WTC11 (cell line): Measurements from ENCODE around the gene NECAB2. TPM values are rescaled to one million over a fixed set of nuclear protein-coding genes. Genes with fewer than 3 reads are reported as not detected.

Experiments
- ATAC-seq: fragments of 200-7000 bp; cut with Tn5 transposase; 2 replicates; pipeline ENCODE4 v1.10.0; 2021; ENCODE audit warnings: mild to moderate bottlenecking, moderate library complexity
- CTCF ChIA-PET: fragments of 300-600 bp; sonication (Branson Sonifier 250); formaldehyde crosslinking; loops from one replicate; lab custom pipeline; 2021; ENCODE audit warnings: antibody characterized with exemption; lab: Charles Lee
- POLR2A ChIA-PET: fragments of 350-600 bp; sonication (Branson Sonifier 250); formaldehyde crosslinking; loops from one replicate; lab custom pipeline; 2021; ENCODE audit warnings: antibody characterized with exemption; lab: Charles Lee
- DNase-seq: peaks from one replicate; pipeline ENCODE4 v3.0.0; 2021; ENCODE audit warnings: low spot score
- H3K27ac Mint-ChIP-seq: 2 replicates; pipeline ENCODE4 v1.8.0; 2021; ENCODE audit warnings: mixed read lengths
- H3K27me3 Mint-ChIP-seq: 2 replicates; pipeline ENCODE4 v1.8.0; 2021; ENCODE audit warnings: low read depth, mild to moderate bottlenecking, moderate library complexity, mixed read lengths
- H3K36me3 Mint-ChIP-seq: 2 replicates; pipeline ENCODE4 v1.8.0; 2021; ENCODE audit warnings: mixed read lengths
- H3K4me1 Mint-ChIP-seq: 2 replicates; pipeline ENCODE4 v1.8.0; 2022; ENCODE audit warnings: mixed read lengths
- H3K4me3 Mint-ChIP-seq: 2 replicates; pipeline ENCODE4 v1.8.0; 2021; ENCODE audit warnings: mild to moderate bottlenecking, moderate library complexity, mixed read lengths
- H3K9me3 Mint-ChIP-seq: 2 replicates; pipeline ENCODE4 v1.8.0; 2021; ENCODE audit warnings: mixed read lengths
- EMX1 ChIP-seq: fragments of 250-450 bp; sonication (Bioruptor Pico); IDR thresholded peaks from 2 replicates; pipeline ENCODE4 v1.8.0; 2021; ENCODE audit warnings: mild to moderate bottlenecking
- GTF2I ChIP-seq: fragments of 250-450 bp; sonication (Bioruptor Pico); conservative IDR thresholded peaks from 2 replicates; pipeline ENCODE4 v1.4.0; 2021; ENCODE audit warnings: mild to moderate bottlenecking
- HMGA2 ChIP-seq: fragments of 250-450 bp; sonication (Bioruptor Pico); IDR thresholded peaks from 2 replicates; pipeline ENCODE4 v1.4.0; 2021; ENCODE audit warnings: mild to moderate bottlenecking, moderate library complexity
- KAT7 ChIP-seq: sonication (generic); formaldehyde crosslinking; IDR thresholded peaks from 2 replicates; pipeline ENCODE4 v1.8.1; 2023; ENCODE audit warnings: missing genetic modification reagents, mild to moderate bottlenecking, borderline replicate concordance
- OVOL2 ChIP-seq: fragments of 250-450 bp; sonication (Bioruptor Pico); IDR thresholded peaks from 2 replicates; pipeline ENCODE4 v1.9.0; 2021; ENCODE audit warnings: mild to moderate bottlenecking, borderline replicate concordance
- TEAD4 ChIP-seq: sonication (generic); formaldehyde crosslinking; IDR thresholded peaks from 2 replicates; pipeline ENCODE4 v1.8.0; 2022; ENCODE audit warnings: mild to moderate bottlenecking, missing genetic modification reagents
- ZBTB21 ChIP-seq: sonication (generic); formaldehyde crosslinking; IDR thresholded peaks from 2 replicates; pipeline ENCODE4 v1.8.1; 2023; ENCODE audit warnings: mild to moderate bottlenecking, missing genetic modification reagents, borderline replicate concordance
- ZNF263 ChIP-seq: sonication (generic); formaldehyde crosslinking; IDR thresholded peaks from 2 replicates; pipeline ENCODE4 v1.8.1; 2022; ENCODE audit warnings: low read depth, mild to moderate bottlenecking, moderate library complexity, missing genetic modification reagents
- total RNA-seq: library from RNA; stranded (reverse); gene quantifications from 3 replicates; pipeline ENCODE4 v1.2.3, GENCODE V29; 2021
- TF ChIP-seq, protein P1 (sequence below): fragments of 250-450 bp; sonication (Bioruptor Pico); IDR thresholded peaks from 2 replicates; pipeline ENCODE4 v1.8.0; 2021; ENCODE audit warnings: mild to moderate bottlenecking
- TF ChIP-seq, protein P2 (sequence below): sonication (generic); formaldehyde crosslinking; IDR thresholded peaks from 2 replicates; pipeline ENCODE4 v1.8.1; 2023; ENCODE audit warnings: mild to moderate bottlenecking, missing genetic modification reagents, borderline replicate concordance
- TF ChIP-seq, protein P3 (sequence below): sonication (generic); formaldehyde crosslinking; IDR thresholded peaks from 2 replicates; pipeline ENCODE4 v1.8.1; 2022; ENCODE audit warnings: mild to moderate bottlenecking, moderate library complexity, missing genetic modification reagents
- TF ChIP-seq, protein P4 (sequence below): fragments of 250-450 bp; sonication (Bioruptor Pico); IDR thresholded peaks from 2 replicates; pipeline ENCODE4 v1.9.0; 2021; ENCODE audit warnings: mild to moderate bottlenecking, borderline replicate concordance
- TF ChIP-seq, protein P5 (sequence below): fragments of 250-450 bp; sonication (Bioruptor Pico); IDR thresholded peaks from 2 replicates; pipeline ENCODE4 v2.1.2; 2022; ENCODE audit warnings: mild to moderate bottlenecking, moderate library complexity
- TF ChIP-seq, protein P6 (sequence below): fragments of 200-600 bp; IDR thresholded peaks from 2 replicates; pipeline ENCODE4 v1.8.0; 2022; ENCODE audit warnings: antibody characterized with exemption
- TF ChIP-seq, protein P7 (sequence below): sonication (generic); formaldehyde crosslinking; IDR thresholded peaks from 2 replicates; pipeline ENCODE4 v1.8.0; 2022; ENCODE audit warnings: mild to moderate bottlenecking, missing genetic modification reagents

Gene NECAB2
- total RNA-seq, 1 experiment from 2014 or later = 2.9 TPM

DNA sequence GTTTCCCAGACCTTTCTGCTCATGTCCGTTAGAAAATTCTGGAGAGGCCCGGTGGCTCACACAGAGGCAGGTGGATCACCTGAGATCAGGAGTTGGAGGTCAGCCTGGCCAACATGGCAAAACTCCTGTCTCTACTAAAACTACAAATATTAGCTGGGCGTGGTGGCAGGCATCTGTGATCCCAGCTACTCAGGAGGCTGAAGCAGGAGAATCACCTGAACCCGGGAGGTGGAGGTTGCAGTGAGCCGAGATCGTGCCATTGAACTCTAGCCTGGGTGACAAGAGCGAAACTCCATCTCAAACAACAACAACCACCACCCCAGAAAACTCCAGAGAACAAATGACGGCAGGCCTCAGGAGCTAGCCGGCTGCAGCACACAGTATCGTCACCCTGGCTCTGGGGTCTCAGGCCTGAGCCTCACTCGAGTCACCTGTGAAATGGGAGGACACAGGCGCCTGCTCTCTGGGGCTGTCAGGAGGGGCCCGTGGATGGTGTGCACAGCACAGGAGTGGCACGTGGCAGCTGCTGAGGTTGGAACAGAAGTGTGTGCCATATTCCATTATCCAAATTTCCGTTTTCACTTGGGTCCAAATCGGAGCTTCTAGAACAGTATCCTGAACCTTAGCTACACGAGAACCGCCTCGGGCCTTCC lies 77.9 kb downstream of the NECAB2 start:
- DNase-seq = no peak
- ChIA-PET POLR2A (interaction anchor here (0.7 kb wide), 1 partner anchor 397 kb away, joined by 9 read pairs; no protein-coding TSS in a partner anchor), CTCF (interaction anchor here (0.9 to 10.2 kb wide), 9 partner anchors 11 to 92 kb away, joined by 3 to 131 read pairs (median 4); partner anchors contain the start of gene OSGIN1)
- H3K27ac Mint-ChIP-seq = no peak overlapping the region
- peaks cover 17% of the 10 kb centered on the region for H3K4me1 Mint-ChIP-seq
- no peak overlapping the region for H3K4me3 Mint-ChIP-seq
- H3K27me3 Mint-ChIP-seq = no peaks in the 10 kb centered on the region
- H3K36me3 Mint-ChIP-seq = no peaks in the 10 kb centered on the region
- no peaks in the 10 kb centered on the region for H3K9me3 Mint-ChIP-seq
- no peak for ATAC-seq
- TF ChIP-seq HMGA2 (CRISPR knock-in tag) = no peak
- TF ChIP-seq, protein P1, sequence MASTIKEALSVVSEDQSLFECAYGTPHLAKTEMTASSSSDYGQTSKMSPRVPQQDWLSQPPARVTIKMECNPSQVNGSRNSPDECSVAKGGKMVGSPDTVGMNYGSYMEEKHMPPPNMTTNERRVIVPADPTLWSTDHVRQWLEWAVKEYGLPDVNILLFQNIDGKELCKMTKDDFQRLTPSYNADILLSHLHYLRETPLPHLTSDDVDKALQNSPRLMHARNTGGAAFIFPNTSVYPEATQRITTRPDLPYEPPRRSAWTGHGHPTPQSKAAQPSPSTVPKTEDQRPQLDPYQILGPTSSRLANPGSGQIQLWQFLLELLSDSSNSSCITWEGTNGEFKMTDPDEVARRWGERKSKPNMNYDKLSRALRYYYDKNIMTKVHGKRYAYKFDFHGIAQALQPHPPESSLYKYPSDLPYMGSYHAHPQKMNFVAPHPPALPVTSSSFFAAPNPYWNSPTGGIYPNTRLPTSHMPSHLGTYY (CRISPR knock-in tag) = no peak
- TF ChIP-seq, protein P2, sequence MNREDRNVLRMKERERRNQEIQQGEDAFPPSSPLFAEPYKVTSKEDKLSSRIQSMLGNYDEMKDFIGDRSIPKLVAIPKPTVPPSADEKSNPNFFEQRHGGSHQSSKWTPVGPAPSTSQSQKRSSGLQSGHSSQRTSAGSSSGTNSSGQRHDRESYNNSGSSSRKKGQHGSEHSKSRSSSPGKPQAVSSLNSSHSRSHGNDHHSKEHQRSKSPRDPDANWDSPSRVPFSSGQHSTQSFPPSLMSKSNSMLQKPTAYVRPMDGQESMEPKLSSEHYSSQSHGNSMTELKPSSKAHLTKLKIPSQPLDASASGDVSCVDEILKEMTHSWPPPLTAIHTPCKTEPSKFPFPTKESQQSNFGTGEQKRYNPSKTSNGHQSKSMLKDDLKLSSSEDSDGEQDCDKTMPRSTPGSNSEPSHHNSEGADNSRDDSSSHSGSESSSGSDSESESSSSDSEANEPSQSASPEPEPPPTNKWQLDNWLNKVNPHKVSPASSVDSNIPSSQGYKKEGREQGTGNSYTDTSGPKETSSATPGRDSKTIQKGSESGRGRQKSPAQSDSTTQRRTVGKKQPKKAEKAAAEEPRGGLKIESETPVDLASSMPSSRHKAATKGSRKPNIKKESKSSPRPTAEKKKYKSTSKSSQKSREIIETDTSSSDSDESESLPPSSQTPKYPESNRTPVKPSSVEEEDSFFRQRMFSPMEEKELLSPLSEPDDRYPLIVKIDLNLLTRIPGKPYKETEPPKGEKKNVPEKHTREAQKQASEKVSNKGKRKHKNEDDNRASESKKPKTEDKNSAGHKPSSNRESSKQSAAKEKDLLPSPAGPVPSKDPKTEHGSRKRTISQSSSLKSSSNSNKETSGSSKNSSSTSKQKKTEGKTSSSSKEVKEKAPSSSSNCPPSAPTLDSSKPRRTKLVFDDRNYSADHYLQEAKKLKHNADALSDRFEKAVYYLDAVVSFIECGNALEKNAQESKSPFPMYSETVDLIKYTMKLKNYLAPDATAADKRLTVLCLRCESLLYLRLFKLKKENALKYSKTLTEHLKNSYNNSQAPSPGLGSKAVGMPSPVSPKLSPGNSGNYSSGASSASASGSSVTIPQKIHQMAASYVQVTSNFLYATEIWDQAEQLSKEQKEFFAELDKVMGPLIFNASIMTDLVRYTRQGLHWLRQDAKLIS (CRISPR knock-in tag) = no peak
- no peak for TF ChIP-seq OVOL2
- no peak for TF ChIP-seq EMX1 (CRISPR knock-in tag)
- no peak for TF ChIP-seq GTF2I (CRISPR knock-in tag)
- TF ChIP-seq ZBTB21 = no peak
- TF ChIP-seq, protein P3, sequence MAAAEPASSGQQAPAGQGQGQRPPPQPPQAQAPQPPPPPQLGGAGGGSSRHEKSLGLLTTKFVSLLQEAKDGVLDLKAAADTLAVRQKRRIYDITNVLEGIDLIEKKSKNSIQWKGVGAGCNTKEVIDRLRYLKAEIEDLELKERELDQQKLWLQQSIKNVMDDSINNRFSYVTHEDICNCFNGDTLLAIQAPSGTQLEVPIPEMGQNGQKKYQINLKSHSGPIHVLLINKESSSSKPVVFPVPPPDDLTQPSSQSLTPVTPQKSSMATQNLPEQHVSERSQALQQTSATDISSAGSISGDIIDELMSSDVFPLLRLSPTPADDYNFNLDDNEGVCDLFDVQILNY (CRISPR knock-in tag) = no peak
- TF ChIP-seq KAT7 (CRISPR knock-in tag) = no peak
- TF ChIP-seq, protein P4, sequence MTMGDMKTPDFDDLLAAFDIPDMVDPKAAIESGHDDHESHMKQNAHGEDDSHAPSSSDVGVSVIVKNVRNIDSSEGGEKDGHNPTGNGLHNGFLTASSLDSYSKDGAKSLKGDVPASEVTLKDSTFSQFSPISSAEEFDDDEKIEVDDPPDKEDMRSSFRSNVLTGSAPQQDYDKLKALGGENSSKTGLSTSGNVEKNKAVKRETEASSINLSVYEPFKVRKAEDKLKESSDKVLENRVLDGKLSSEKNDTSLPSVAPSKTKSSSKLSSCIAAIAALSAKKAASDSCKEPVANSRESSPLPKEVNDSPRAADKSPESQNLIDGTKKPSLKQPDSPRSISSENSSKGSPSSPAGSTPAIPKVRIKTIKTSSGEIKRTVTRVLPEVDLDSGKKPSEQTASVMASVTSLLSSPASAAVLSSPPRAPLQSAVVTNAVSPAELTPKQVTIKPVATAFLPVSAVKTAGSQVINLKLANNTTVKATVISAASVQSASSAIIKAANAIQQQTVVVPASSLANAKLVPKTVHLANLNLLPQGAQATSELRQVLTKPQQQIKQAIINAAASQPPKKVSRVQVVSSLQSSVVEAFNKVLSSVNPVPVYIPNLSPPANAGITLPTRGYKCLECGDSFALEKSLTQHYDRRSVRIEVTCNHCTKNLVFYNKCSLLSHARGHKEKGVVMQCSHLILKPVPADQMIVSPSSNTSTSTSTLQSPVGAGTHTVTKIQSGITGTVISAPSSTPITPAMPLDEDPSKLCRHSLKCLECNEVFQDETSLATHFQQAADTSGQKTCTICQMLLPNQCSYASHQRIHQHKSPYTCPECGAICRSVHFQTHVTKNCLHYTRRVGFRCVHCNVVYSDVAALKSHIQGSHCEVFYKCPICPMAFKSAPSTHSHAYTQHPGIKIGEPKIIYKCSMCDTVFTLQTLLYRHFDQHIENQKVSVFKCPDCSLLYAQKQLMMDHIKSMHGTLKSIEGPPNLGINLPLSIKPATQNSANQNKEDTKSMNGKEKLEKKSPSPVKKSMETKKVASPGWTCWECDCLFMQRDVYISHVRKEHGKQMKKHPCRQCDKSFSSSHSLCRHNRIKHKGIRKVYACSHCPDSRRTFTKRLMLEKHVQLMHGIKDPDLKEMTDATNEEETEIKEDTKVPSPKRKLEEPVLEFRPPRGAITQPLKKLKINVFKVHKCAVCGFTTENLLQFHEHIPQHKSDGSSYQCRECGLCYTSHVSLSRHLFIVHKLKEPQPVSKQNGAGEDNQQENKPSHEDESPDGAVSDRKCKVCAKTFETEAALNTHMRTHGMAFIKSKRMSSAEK (CRISPR knock-in tag) = no peak
- TF ChIP-seq, protein P5, sequence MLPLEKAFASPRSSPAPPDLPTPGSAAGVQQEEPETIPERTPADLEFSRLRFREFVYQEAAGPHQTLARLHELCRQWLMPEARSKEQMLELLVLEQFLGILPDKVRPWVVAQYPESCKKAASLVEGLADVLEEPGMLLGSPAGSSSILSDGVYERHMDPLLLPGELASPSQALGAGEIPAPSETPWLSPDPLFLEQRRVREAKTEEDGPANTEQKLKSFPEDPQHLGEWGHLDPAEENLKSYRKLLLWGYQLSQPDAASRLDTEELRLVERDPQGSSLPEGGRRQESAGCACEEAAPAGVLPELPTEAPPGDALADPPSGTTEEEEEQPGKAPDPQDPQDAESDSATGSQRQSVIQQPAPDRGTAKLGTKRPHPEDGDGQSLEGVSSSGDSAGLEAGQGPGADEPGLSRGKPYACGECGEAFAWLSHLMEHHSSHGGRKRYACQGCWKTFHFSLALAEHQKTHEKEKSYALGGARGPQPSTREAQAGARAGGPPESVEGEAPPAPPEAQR (CRISPR knock-in tag) = no peak
- TF ChIP-seq, protein P6, sequence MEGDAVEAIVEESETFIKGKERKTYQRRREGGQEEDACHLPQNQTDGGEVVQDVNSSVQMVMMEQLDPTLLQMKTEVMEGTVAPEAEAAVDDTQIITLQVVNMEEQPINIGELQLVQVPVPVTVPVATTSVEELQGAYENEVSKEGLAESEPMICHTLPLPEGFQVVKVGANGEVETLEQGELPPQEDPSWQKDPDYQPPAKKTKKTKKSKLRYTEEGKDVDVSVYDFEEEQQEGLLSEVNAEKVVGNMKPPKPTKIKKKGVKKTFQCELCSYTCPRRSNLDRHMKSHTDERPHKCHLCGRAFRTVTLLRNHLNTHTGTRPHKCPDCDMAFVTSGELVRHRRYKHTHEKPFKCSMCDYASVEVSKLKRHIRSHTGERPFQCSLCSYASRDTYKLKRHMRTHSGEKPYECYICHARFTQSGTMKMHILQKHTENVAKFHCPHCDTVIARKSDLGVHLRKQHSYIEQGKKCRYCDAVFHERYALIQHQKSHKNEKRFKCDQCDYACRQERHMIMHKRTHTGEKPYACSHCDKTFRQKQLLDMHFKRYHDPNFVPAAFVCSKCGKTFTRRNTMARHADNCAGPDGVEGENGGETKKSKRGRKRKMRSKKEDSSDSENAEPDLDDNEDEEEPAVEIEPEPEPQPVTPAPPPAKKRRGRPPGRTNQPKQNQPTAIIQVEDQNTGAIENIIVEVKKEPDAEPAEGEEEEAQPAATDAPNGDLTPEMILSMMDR = no peak
- TF ChIP-seq, protein P7, sequence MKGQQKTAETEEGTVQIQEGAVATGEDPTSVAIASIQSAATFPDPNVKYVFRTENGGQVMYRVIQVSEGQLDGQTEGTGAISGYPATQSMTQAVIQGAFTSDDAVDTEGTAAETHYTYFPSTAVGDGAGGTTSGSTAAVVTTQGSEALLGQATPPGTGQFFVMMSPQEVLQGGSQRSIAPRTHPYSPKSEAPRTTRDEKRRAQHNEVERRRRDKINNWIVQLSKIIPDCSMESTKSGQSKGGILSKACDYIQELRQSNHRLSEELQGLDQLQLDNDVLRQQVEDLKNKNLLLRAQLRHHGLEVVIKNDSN (CRISPR knock-in tag) = no peak
- TF ChIP-seq ZNF263 (CRISPR knock-in tag) = no peak
- no peak for TF ChIP-seq TEAD4 (CRISPR knock-in tag)
